Naive thymus-derived CD4-positive, alpha-beta T cell (primary cell): Measurements from ENCODE around the gene POLR2J. TPM values are rescaled to one million over a fixed set of nuclear protein-coding genes. Genes with fewer than 3 reads are reported as not detected.
"Not testable (repeated sequence)": the region's sequence is repeated elsewhere in the genome, so short reads cannot be mapped to it uniquely, and the experiment has no call there.

Source experiments
- ATAC-seq: fragments of 150-1000 bp; cut with Tn5 transposase; 2 replicates; pipeline ENCODE4 v1.10.0; 2021; ENCODE audit warnings: mild to moderate bottlenecking, moderate library complexity
- CTCF ChIA-PET: fragments of 350-600 bp; sonication (Branson Sonifier 250); formaldehyde crosslinking; loops from one replicate; lab custom pipeline; 2021; ENCODE audit warnings: antibody characterized with exemption; lab: Charles Lee
- POLR2A ChIA-PET: fragments of 350-600 bp; sonication (Branson Sonifier 250); formaldehyde crosslinking; loops from one replicate; lab custom pipeline; 2021; ENCODE audit warnings: antibody characterized with exemption, inconsistent platforms; lab: Charles Lee
- DNase-seq, 9 donors: peaks; one replicate each; pipeline versions ENCODE4 v3.0.0 to v3.0.0-alpha.2; 2020 to 2022; ENCODE audit warnings: mixed read lengths in 1 of 9
- H3K27ac ChIP-seq: one replicate; pipeline ENCODE4 v1.7.0; 2013; ENCODE audit warnings: mild to moderate bottlenecking, low read depth, low read length, moderate library complexity
- H3K27me3 ChIP-seq, 2 donors: one replicate each; pipeline ENCODE4 v1.7.0; 2013; ENCODE audit warnings: low read length in 2 of 2, mild to moderate bottlenecking in 2 of 2, moderate library complexity in 2 of 2; ENCODE audit not compliant: control insufficient read depth in 2 of 2, insufficient read depth in 2 of 2
- H3K36me3 ChIP-seq, 3 experiments: 1 replicate in 2 of 3; 2 replicates in 1 of 3; pipeline ENCODE4 v1.7.0; 2013; ENCODE audit warnings: low read length in 3 of 3, mild to moderate bottlenecking in 3 of 3, moderate library complexity in 1 of 3; ENCODE audit not compliant: insufficient read depth in 3 of 3, control insufficient read depth in 2 of 3
- H3K4me1 ChIP-seq, 2 donors: one replicate each; pipeline ENCODE4 v1.7.0; 2013; ENCODE audit warnings: low read length in 2 of 2, mild to moderate bottlenecking in 2 of 2, moderate library complexity in 1 of 2; ENCODE audit not compliant: control insufficient read depth in 2 of 2, insufficient read depth in 2 of 2
- H3K4me3 ChIP-seq: 2 replicates; pipeline ENCODE4 v1.7.0; 2013; ENCODE audit warnings: mild to moderate bottlenecking, low read length
- H3K9me3 ChIP-seq, 3 experiments: 1 replicate in 2 of 3; 2 replicates in 1 of 3; pipeline ENCODE4 v1.7.0; 2013; ENCODE audit warnings: low read length in 3 of 3; ENCODE audit not compliant: control insufficient read depth in 2 of 3
- H3K27ac Mint-ChIP-seq, 9 donors: one replicate each; pipeline ENCODE4 v1.8.0; 2020 to 2022; ENCODE audit warnings: mixed read lengths in 9 of 9, mild to moderate bottlenecking in 8 of 9, moderate library complexity in 5 of 9, inconsistent platforms in 2 of 9
- H3K27me3 Mint-ChIP-seq, 5 donors: one replicate each; pipeline ENCODE4 v1.8.0; 2021 to 2022; ENCODE audit warnings: mixed read lengths in 5 of 5, mild to moderate bottlenecking in 1 of 5
- H3K36me3 Mint-ChIP-seq, 5 donors: one replicate each; pipeline ENCODE4 v1.8.0; 2020 to 2022; ENCODE audit warnings: mixed read lengths in 5 of 5, mild to moderate bottlenecking in 3 of 5, inconsistent platforms in 1 of 5
- H3K4me1 Mint-ChIP-seq, 7 donors: one replicate each; pipeline ENCODE4 v1.8.0; 2020 to 2022; ENCODE audit warnings: mixed read lengths in 7 of 7, mild to moderate bottlenecking in 3 of 7, inconsistent platforms in 1 of 7
- H3K4me3 Mint-ChIP-seq, 10 donors: one replicate each; pipeline ENCODE4 v1.8.0; 2020 to 2022; ENCODE audit warnings: mild to moderate bottlenecking in 10 of 10, mixed read lengths in 10 of 10, moderate library complexity in 6 of 10, inconsistent platforms in 2 of 10
- H3K9me3 Mint-ChIP-seq, 11 donors: one replicate each; pipeline ENCODE4 v1.8.0; 2020 to 2022; ENCODE audit warnings: mixed read lengths in 11 of 11, mild to moderate bottlenecking in 4 of 11, inconsistent platforms in 1 of 11, moderate library complexity in 1 of 11
- intact Hi-C, 2 donors: fragments of 100-400 bp; cut with micrococcal nuclease; formaldehyde crosslinking; loops; one replicate each; pipeline ENCODE4 v1.15.1; 2023
- polyA plus RNA-seq, 2 donors: library from polyadenylated mRNA; unstranded; fragments of 300-500 nt; fragmentation: Illumina TruSeq; gene quantifications; one replicate each; pipeline ENCODE4 v1.2.3, GENCODE V29; 2021
- total RNA-seq, 6 experiments: library from RNA in 5 of 6; stranded (reverse) in 5 of 6; gene quantifications; 1 replicate in 5 of 6; 2 replicates in 1 of 6; pipeline ENCODE4 v1.2.3 and lab custom pipeline; 2021 to 2026

POLR2J gene
- 10 to 100 TPM; 36.9 to 47.7 (median 41.3) TPM for total RNA-seq
- polyA plus RNA-seq, result 100 to 1,000 TPM in 1 of 2 donors, 10 to 100 TPM in 1; 64.2 to 109 TPM
- 10.6 reads per million, percentile 37 among the genes with 10 or more reads in this experiment for total RNA-seq (lab: John Stamatoyannopoulos, UW)

GRCh38 chr7:102478314-102479208, at the start of gene POLR2J:
TSS of gene POLR2J (minus strand) at chr7:102478922. CDS start at chr7:102478860, 62 bp downstream.
- peak within 1 kb of the TSS in 8 of 9 donors; percentile 36 to 94 (median 87) for H3K27ac Mint-ChIP-seq
- H3K36me3 ChIP-seq, H3K27me3 Mint-ChIP-seq, H3K4me1 ChIP-seq, CTCF ChIA-PET, H3K4me1 Mint-ChIP-seq, H3K9me3 ChIP-seq, intact Hi-C loops, POLR2A ChIA-PET, H3K4me3 ChIP-seq, H3K9me3 Mint-ChIP-seq, H3K27me3 ChIP-seq, H3K36me3 Mint-ChIP-seq: not testable (repeated sequence)
- H3K4me3 Mint-ChIP-seq, result peak within 1 kb of the TSS; percentile 76 to 94 (median 86)
- peak within 1 kb of the TSS; percentile 63 for H3K27ac ChIP-seq
- DNase-seq, result peak; percentile 69 to 92 (median 87)
- peak; percentile 90 for ATAC-seq

GRCh38 chr7:102527822-102528793, 49.4 kb upstream of the POLR2J start:
- POLR2A ChIA-PET, H3K9me3 ChIP-seq, H3K4me3 ChIP-seq, H3K27ac ChIP-seq, H3K27me3 Mint-ChIP-seq, DNase-seq, H3K27me3 ChIP-seq, H3K4me1 Mint-ChIP-seq, H3K4me1 ChIP-seq, H3K36me3 ChIP-seq, ATAC-seq, CTCF ChIA-PET, H3K36me3 Mint-ChIP-seq, H3K9me3 Mint-ChIP-seq, H3K4me3 Mint-ChIP-seq, H3K27ac Mint-ChIP-seq, intact Hi-C loops: not testable (repeated sequence)

GRCh38 chr7:102527182-102527581, 48.5 kb upstream of the POLR2J start:
- POLR2A ChIA-PET, H3K27me3 ChIP-seq, H3K36me3 Mint-ChIP-seq, H3K4me3 Mint-ChIP-seq, intact Hi-C loops, ATAC-seq, H3K4me3 ChIP-seq, H3K4me1 ChIP-seq, H3K27ac Mint-ChIP-seq, H3K9me3 Mint-ChIP-seq, H3K27ac ChIP-seq, H3K9me3 ChIP-seq, H3K4me1 Mint-ChIP-seq, DNase-seq, CTCF ChIA-PET, H3K27me3 Mint-ChIP-seq, H3K36me3 ChIP-seq: not testable (repeated sequence)

GRCh38 chr7:102524803-102525202, 46.1 kb upstream of the POLR2J start:
- H3K4me3 ChIP-seq, POLR2A ChIA-PET, ATAC-seq: not testable (repeated sequence)

GRCh38 chr7:102520797-102521196, 42.1 kb upstream of the POLR2J start:
- ATAC-seq, H3K9me3 Mint-ChIP-seq, H3K4me1 Mint-ChIP-seq, H3K36me3 ChIP-seq, intact Hi-C loops, H3K36me3 Mint-ChIP-seq, H3K27me3 Mint-ChIP-seq, POLR2A ChIA-PET, H3K27me3 ChIP-seq, H3K9me3 ChIP-seq, H3K27ac ChIP-seq, H3K4me3 ChIP-seq, CTCF ChIA-PET, DNase-seq, H3K27ac Mint-ChIP-seq, H3K4me3 Mint-ChIP-seq, H3K4me1 ChIP-seq: not testable (repeated sequence)

More at GRCh38 chr7:102524803-102525202, 46.1 kb upstream of the POLR2J start:
- H3K27me3 Mint-ChIP-seq, H3K27me3 ChIP-seq, H3K27ac ChIP-seq, CTCF ChIA-PET, H3K36me3 Mint-ChIP-seq, H3K36me3 ChIP-seq, H3K9me3 Mint-ChIP-seq, intact Hi-C loops, DNase-seq, H3K4me1 Mint-ChIP-seq, H3K27ac Mint-ChIP-seq, H3K4me1 ChIP-seq, H3K4me3 Mint-ChIP-seq, H3K9me3 ChIP-seq: not testable (repeated sequence)

- intact Hi-C loops, result not testable (repeated sequence)
Measured at GRCh38 chr7:102517550-102518147, 38.9 kb upstream of the POLR2J start, which contains the start of gene RASA4B. TSS of gene RASA4B (minus strand) at chr7:102517777. CDS start at chr7:102517710, 67 bp downstream.

More at GRCh38 chr7:102517550-102518147, 38.9 kb upstream of the POLR2J start, which contains the start of gene RASA4B:
- CTCF ChIA-PET, H3K9me3 Mint-ChIP-seq, H3K27ac Mint-ChIP-seq, H3K4me1 Mint-ChIP-seq, H3K27ac ChIP-seq, H3K9me3 ChIP-seq, H3K27me3 Mint-ChIP-seq, H3K36me3 Mint-ChIP-seq, H3K36me3 ChIP-seq, H3K27me3 ChIP-seq, H3K4me1 ChIP-seq, POLR2A ChIA-PET, H3K4me3 ChIP-seq: not testable (repeated sequence)
- peak; percentile 99 for ATAC-seq
- DNase-seq, result peak in 1 of 9 donors; percentile 9
- H3K4me3 Mint-ChIP-seq, result peak within 1 kb of the TSS in 5 of 10 donors; percentile 44 to 76 (median 64)
